ENCODE measurements around the gene NAB1. TPM values are rescaled to one million over a fixed set of nuclear protein-coding genes. Genes with fewer than 3 reads are reported as not detected.

Gene NAB1
- total and polyA plus RNA-seq, 2 donors from 2014 or later, result 10.4 to 45.0 TPM

DNA sequence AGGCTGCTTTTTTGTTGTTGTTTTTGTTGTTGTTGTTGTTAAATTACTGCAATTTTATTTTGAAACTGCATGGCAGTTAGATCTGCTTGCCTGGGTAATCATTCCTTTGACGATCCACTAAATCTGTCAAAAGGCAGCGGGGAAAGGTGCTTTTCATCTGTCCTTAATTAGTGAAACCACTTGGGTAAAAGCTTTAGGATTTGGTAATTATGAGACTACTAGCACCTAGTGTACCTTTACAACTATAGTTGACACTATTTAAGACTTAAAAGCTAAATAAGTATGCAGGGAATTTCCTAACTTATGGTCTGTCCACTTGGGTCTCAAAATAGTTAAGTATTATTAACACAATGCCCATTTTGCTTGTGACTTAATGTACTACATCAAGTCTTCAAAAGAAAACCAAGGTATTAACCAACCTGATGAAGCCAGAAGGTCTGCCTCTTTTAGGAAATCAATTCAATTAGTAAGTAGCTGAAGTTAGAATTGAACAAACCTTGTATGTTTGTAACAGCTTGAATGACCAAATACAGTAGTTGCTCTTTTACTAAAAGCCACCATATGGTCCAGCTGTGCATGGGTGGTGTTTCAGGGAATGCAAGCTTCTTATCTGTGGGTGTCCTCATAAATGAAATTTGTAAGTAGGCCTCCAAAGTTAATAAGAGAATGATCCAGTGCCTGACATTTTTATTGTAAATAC lies 44.8 kb downstream of the NAB1 start:
- TF ChIP-seq CTCF (IDR thresholded peaks at IDR 0.05; ENCODE audit: borderline replicate concordance, extremely low read depth, insufficient read depth), result no peak
- intact Hi-C loops (cut with DNase I), result no loop called here
- peaks cover 0 to 5% (median 0%) of the 10 kb centered on the region in 3 donors for H3K36me3 ChIP-seq (ENCODE audit: control insufficient read depth in 2 of 3, insufficient read depth in 3 of 3, low read length in 3 of 3)

GRCh38 chr2:190694479-190694878 lies 45.6 kb downstream of the NAB1 start:
- DNase-seq (no peak), FAIRE-seq (no peak)
- Histone ChIP-seq H3K27me3 (ENCODE audit: control insufficient read depth, insufficient read depth, low read length) (no peaks in the 10 kb centered on the region), H3K36me3 (ENCODE audit: control insufficient read depth in 2 of 3, insufficient read depth in 3 of 3, low read length in 3 of 3) (no peaks in the 10 kb centered on the region), H3K4me1 (ENCODE audit: control insufficient read depth in 2 of 3, insufficient read depth in 2 of 3, low read depth in 1 of 3, low read length in 3 of 3) (peaks cover 0 to 5% (median 3%) of the 10 kb centered on the region in 3 donors), H3K27ac (ENCODE audit: low read depth in 2 of 2, low read length in 2 of 2) (no peak overlapping the region), H3K9ac (ENCODE audit: low read length in 3 of 3) (no peak overlapping the region), H3K9me3 (ENCODE audit: control insufficient read depth in 2 of 3, insufficient read depth in 1 of 3, low read length in 3 of 3) (no peaks in the 10 kb centered on the region), H3K4me3 (ENCODE audit: low read length in 3 of 3) (no peak overlapping the region)
- intact Hi-C loops (cut with DNase I), result no loop called here
- TF ChIP-seq CTCF (IDR thresholded peaks at IDR 0.05; ENCODE audit: borderline replicate concordance, extremely low read depth, insufficient read depth), result no peak

More for the DNA sequence above, 44.8 kb downstream of the NAB1 start:
- Histone ChIP-seq H3K9me3 (ENCODE audit: control insufficient read depth in 2 of 3, insufficient read depth in 1 of 3, low read length in 3 of 3) (no peaks in the 10 kb centered on the region), H3K4me3 (ENCODE audit: low read length in 3 of 3) (no peak overlapping the region), H3K27ac (ENCODE audit: low read depth in 2 of 2, low read length in 2 of 2) (no peak overlapping the region), H3K27me3 (ENCODE audit: control insufficient read depth, insufficient read depth, low read length) (no peaks in the 10 kb centered on the region), H3K4me1 (ENCODE audit: control insufficient read depth in 2 of 3, insufficient read depth in 2 of 3, low read depth in 1 of 3, low read length in 3 of 3) (peaks cover 0 to 5% (median 3%) of the 10 kb centered on the region in 3 donors), H3K9ac (ENCODE audit: low read length in 3 of 3) (no peak overlapping the region)
- FAIRE-seq (no peak), DNase-seq (peak in 1 of 5 donors; percentile 36)

GRCh38 chr2:190695739-190696138 lies 46.9 kb downstream of the NAB1 start:
- Histone ChIP-seq H3K4me1 (ENCODE audit: control insufficient read depth in 2 of 3, insufficient read depth in 2 of 3, low read depth in 1 of 3, low read length in 3 of 3) (peaks cover 0 to 5% (median 3%) of the 10 kb centered on the region in 3 donors), H3K4me3 (ENCODE audit: low read length in 3 of 3) (no peak overlapping the region), H3K27me3 (ENCODE audit: control insufficient read depth, insufficient read depth, low read length) (no peaks in the 10 kb centered on the region), H3K9me3 (ENCODE audit: control insufficient read depth in 2 of 3, insufficient read depth in 1 of 3, low read length in 3 of 3) (no peaks in the 10 kb centered on the region), H3K9ac (ENCODE audit: low read length in 3 of 3) (no peak overlapping the region), H3K27ac (ENCODE audit: low read depth in 2 of 2, low read length in 2 of 2) (no peak overlapping the region), H3K36me3 (ENCODE audit: control insufficient read depth in 2 of 3, insufficient read depth in 3 of 3, low read length in 3 of 3) (no peaks in the 10 kb centered on the region)
- FAIRE-seq, result no peak
- intact Hi-C loops (cut with DNase I), result no loop called here
- no peak for TF ChIP-seq CTCF (IDR thresholded peaks at IDR 0.05; ENCODE audit: borderline replicate concordance, extremely low read depth, insufficient read depth)
- no peak for DNase-seq

Measured in kidney (tissue), 14 donors.